HG03045 (cell line): ENCODE measurements around the gene DNAJB1.

Experiments used
- ATAC-seq: cut with Tn5 transposase; IDR thresholded peaks from one replicate; pipeline ENCODE4 v1.9.1; 2021; ENCODE audit warnings: mild to moderate bottlenecking, moderate library complexity; ENCODE audit not compliant: unreplicated experiment

The DNAJB1 gene

GRCh38 chr19:14473978-14474578, 44.1 kb downstream of the DNAJB1 start:
- no peak for ATAC-seq

GRCh38 chr19:14473073-14473977, 44.9 kb downstream of the DNAJB1 start:
- ATAC-seq: no peak

GRCh38 chr19:14472202-14472938, 45.8 kb downstream of the DNAJB1 start:
- no peak for ATAC-seq

- no peak for ATAC-seq
Measured at GRCh38 chr19:14471436-14472187, 46.6 kb downstream of the DNAJB1 start.

GRCh38 chr19:14470031-14470876, 47.9 kb downstream of the DNAJB1 start:
- ATAC-seq: no peak

GRCh38 chr19:14467816-14468215, 50.4 kb downstream of the DNAJB1 start:
- no peak for ATAC-seq

- no peak for ATAC-seq
Measured at GRCh38 chr19:14467391-14467790, 50.8 kb downstream of the DNAJB1 start.
